ENCODE data around the gene FBL. TPM values are rescaled to one million over a fixed set of nuclear protein-coding genes. Genes with fewer than 3 reads are reported as not detected.
A peak's percentile ranks its signal among the peaks of the same experiment; 100 is the strongest.

Gene FBL
- total and polyA plus RNA-seq, 2 of the 8 experiments (the other 6 are each of a cell fraction or from before 2014, with no cell fraction given), result 790 to 1,361 TPM

DNA sequence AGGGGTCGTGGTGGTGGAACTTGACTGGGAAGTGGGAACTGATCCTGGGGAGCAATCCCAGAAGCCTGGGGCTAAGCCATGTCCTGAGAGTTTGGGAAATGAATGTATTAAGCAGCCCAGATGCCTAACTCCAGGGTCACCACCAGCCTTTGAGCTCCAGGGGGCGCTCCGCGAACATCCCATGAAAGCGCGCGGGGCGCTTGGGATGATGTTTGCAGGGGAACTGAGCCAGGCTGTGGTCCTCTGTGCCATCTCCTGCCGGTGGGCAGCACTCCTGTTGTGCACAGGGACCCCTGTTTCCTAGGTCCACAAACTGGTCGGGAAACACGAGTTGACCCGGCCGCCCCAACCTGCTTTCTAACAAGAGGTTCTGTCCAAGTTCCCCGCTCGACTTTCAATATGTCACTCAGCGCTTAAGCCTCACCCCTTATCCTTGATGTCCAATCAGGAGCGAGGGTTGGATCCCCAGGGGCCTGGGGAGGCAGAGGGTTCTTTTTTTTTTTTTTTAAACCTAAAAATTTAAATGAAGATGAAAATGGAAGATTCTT is 53.1 kb downstream of the FBL start:
- CTCF ChIA-PET (ENCODE audit: partially characterized antibody), result interaction anchor here (0.7 to 5.4 kb wide), 28 partner anchors 10 to 242 kb away, joined by 3 to 75 read pairs (median 5); partner anchors contain the start of genes DYRK1B and LEUTX
- no peak overlapping the region for H3K23ac ChIP-seq (ENCODE audit: insufficient read length)
- no peak overlapping the region for H2BK120ac ChIP-seq (replicated peaks; ENCODE audit: low read depth, low read length)
- H3K27me3 ChIP-seq (replicated peaks in 1 of 4; ENCODE audit: control insufficient read depth in 3 of 4, extremely low read depth in 1 of 4, insufficient read depth in 3 of 4, low read length in 3 of 4), result no peaks in the 10 kb centered on the region
- no peaks in the 10 kb centered on the region for H3K23me2 ChIP-seq (ENCODE audit: low read depth, low read length)
- no peaks in the 10 kb centered on the region for H4K20me1 ChIP-seq (replicated peaks in 1 of 2; ENCODE audit: control insufficient read depth in 1 of 2, insufficient read depth in 2 of 2, low read length in 2 of 2)
- no peak overlapping the region; the same call in 1 of the 2 replicates for H2BK12ac ChIP-seq (ENCODE audit: low read depth, low read length)
- no peaks in the 10 kb centered on the region for H3K79me2 ChIP-seq (ENCODE audit: control insufficient read depth in 1 of 2, insufficient read depth in 2 of 2, low read length in 2 of 2)
- H4K8ac ChIP-seq (ENCODE audit: extremely low read depth, insufficient read depth, low read length), result no peak overlapping the region
- peak overlapping the region; percentile 96 for H2AFZ ChIP-seq (ENCODE audit: low read length)
- H3K79me1 ChIP-seq (ENCODE audit: low read depth, low read length), result no peaks in the 10 kb centered on the region
- POLR2A ChIA-PET (ENCODE audit: partially characterized antibody), result interaction anchor here (1.0 to 1.1 kb wide), 3 partner anchors 32 to 50 kb away, joined by 3 to 8 read pairs (median 3); no protein-coding TSS in a partner anchor
- H3K4me3 ChIP-seq (ENCODE audit: extremely low read depth in 1 of 4, insufficient read depth in 2 of 4, low read depth in 3 of 4, low read length in 4 of 4), result peak overlapping the region; percentile 14 to 83 (median 72); a peak in 7 of 8 replicates
- no peak overlapping the region for H3K27ac ChIP-seq (ENCODE audit: low read depth, low read length)
- no peak overlapping the region for H2AK5ac ChIP-seq (ENCODE audit: low read depth, low read length)
- WGBS, 2 experiments (ENCODE audit: extremely low coverage in 1 of 2, insufficient coverage in 1 of 2, insufficient read length in 1 of 2, insufficient replicate concordance in 2 of 2, low coverage in 1 of 2, low lambda C conversion rate in 2 of 2, missing lambda C conversion rate in 1 of 2), result 2% methylated on average over 17 of the region's 17 CpGs; no CpG with 5 or more reads in 1 of the 2 experiments
- no peak overlapping the region for H3K56ac ChIP-seq (replicated peaks; ENCODE audit: insufficient read length, low read depth, low read length)
- FAIRE-seq, result peak; percentile 32
- no peak overlapping the region for H3K14ac ChIP-seq (ENCODE audit: insufficient read length)
- peak overlapping the region; percentile 81; the same call in 1 of the 2 replicates for H2BK15ac ChIP-seq (ENCODE audit: low read length)
- peaks cover 2 to 10% (median 5%) of the 10 kb centered on the region in 4 experiments; a peak in 4 of 7 replicates for H3K4me1 ChIP-seq (replicated peaks in 1 of 4; ENCODE audit: control insufficient read depth in 3 of 4, insufficient read depth in 4 of 4, low read length in 3 of 4)
- H4K5ac ChIP-seq (ENCODE audit: insufficient read length, low read depth, low read length), result no peak overlapping the region
- H3K4me2 ChIP-seq (ENCODE audit: insufficient read depth in 1 of 2, low read depth in 2 of 2, low read length in 2 of 2), result peak overlapping the region in 1 of 2 experiments; percentile 73; a peak in 3 of 4 replicates
- no peak overlapping the region for H4K91ac ChIP-seq (replicated peaks; ENCODE audit: insufficient read length, low read length)
- DNase-seq (ENCODE audit: low read depth in 1 of 2, low spot score in 2 of 2), result peak; percentile 25 to 92
- H3K18ac ChIP-seq (ENCODE audit: extremely low read depth, low read length), result no peak overlapping the region
- no peak overlapping the region for H3K9ac ChIP-seq (replicated peaks in 1 of 4; ENCODE audit: extremely low read depth in 1 of 4, low read depth in 3 of 4, low read length in 3 of 4)
- H3K4ac ChIP-seq (replicated peaks; ENCODE audit: insufficient read length, low read depth, low read length), result no peak overlapping the region
- H2BK20ac ChIP-seq (ENCODE audit: low read length), result no peak overlapping the region
- H3K36me3 ChIP-seq (ENCODE audit: control insufficient read depth in 2 of 4, insufficient read depth in 4 of 4, low read length in 3 of 4), result no peaks in the 10 kb centered on the region
- H3K9me3 ChIP-seq (ENCODE audit: insufficient read depth in 2 of 2, low read depth in 1 of 2, low read length in 1 of 2), result no peaks in the 10 kb centered on the region
- no peak overlapping the region for H2BK5ac ChIP-seq (ENCODE audit: low read depth, low read length)
- TF ChIP-seq RXRA (IDR thresholded peaks at IDR 0.05; ENCODE audit: insufficient read depth, low read depth, low read length) (no peak), GTF2F1 (IDR thresholded peaks at IDR 0.05; ENCODE audit: borderline replicate concordance, low read depth, low read length) (no peak), JUND (IDR thresholded peaks at IDR 0.05; ENCODE audit: low read length) (peak; percentile 8; the same call in 1 of the 2 replicates), EP300 (IDR thresholded peaks at IDR 0.05; ENCODE audit: borderline replicate concordance in 1 of 2, low read depth in 2 of 2, low read length in 2 of 2) (no peak), CBX5 (IDR thresholded peaks at IDR 0.05; ENCODE audit: low read depth, low read length) (no peak), RFX5 (IDR thresholded peaks at IDR 0.05; ENCODE audit: borderline replicate concordance, low read depth, low read length) (no peak), TAF1 (IDR thresholded peaks at IDR 0.05; ENCODE audit: low read depth, low read length) (no peak), PHF8 (conservative IDR thresholded peaks at IDR 0.05; ENCODE audit: low read depth, low read length) (no peak), BRCA1 (IDR thresholded peaks at IDR 0.05; ENCODE audit: low read depth, low read length) (no peak), CHD1 (IDR thresholded peaks at IDR 0.05; ENCODE audit: low read depth, low read length) (no peak), HDAC6 (IDR thresholded peaks at IDR 0.05; ENCODE audit: low read depth, low read length) (no peak)
- TF ChIP-seq, protein P1, sequence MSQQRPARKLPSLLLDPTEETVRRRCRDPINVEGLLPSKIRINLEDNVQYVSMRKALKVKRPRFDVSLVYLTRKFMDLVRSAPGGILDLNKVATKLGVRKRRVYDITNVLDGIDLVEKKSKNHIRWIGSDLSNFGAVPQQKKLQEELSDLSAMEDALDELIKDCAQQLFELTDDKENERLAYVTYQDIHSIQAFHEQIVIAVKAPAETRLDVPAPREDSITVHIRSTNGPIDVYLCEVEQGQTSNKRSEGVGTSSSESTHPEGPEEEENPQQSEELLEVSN (IDR thresholded peaks at IDR 0.05), result no peak
